ENCODE results near the gene DDX10.

- TF ChIP-seq CTCF (IDR thresholded peaks at IDR 0.05) (no peak), POLR2A (IDR thresholded peaks at IDR 0.05) (no peak)
Measured at GRCh38 chr11:108743851-108744250, 79.0 kb downstream of the DDX10 start.
